K562 (cell line): ENCODE results near the gene RPL36AL.

Experiments used
- EZH2 ChIP-seq: IDR thresholded peaks from 2 replicates; pipeline ENCODE4 v1.6.1; 2012; ENCODE audit warnings: low read depth, mild to moderate bottlenecking, inconsistent platforms, low read length, borderline replicate concordance
- MYBL2 ChIP-seq, 2 experiments: fragments of 450-650 bp in 1 of 2; sonication (generic) in 1 of 2; formaldehyde crosslinking in 1 of 2; IDR thresholded peaks; 2 replicates each; pipeline versions ENCODE4 v1.6.1 to v1.8.1; 2017 to 2022; ENCODE audit warnings: borderline replicate concordance in 1 of 2, inconsistent platforms in 1 of 2, low read depth in 1 of 2, mild to moderate bottlenecking in 1 of 2, missing genetic modification reagents in 1 of 2, moderate library complexity in 1 of 2
- NFYB ChIP-seq: IDR thresholded peaks from 2 replicates; pipeline ENCODE4 v1.6.1; 2011; ENCODE audit warnings: mild to moderate bottlenecking, moderate library complexity; ENCODE audit not compliant: insufficient read length; ENCODE audit errors: extremely low read depth
- PRPF4 ChIP-seq: fragments of 200-400 bp; formaldehyde crosslinking; IDR thresholded peaks from one replicate; pipeline ENCODE4 v1.6.1; 2017; ENCODE audit warnings: low read length, low read depth, mild to moderate bottlenecking; ENCODE audit not compliant: insufficient read depth, poor library complexity, severe bottlenecking
- RAD21 ChIP-seq, 2 experiments: fragments of 250-450 bp in 1 of 2; fragments of 450-650 bp in 1 of 2; sonication (Bioruptor Pico) in 1 of 2; formaldehyde crosslinking in 1 of 2; IDR thresholded peaks in 1 of 2; conservative IDR thresholded peaks in 1 of 2; 2 replicates each; pipeline versions ENCODE4 v1.4.0 to v1.8.0; 2020 to 2022; ENCODE audit warnings: mild to moderate bottlenecking in 2 of 2, moderate library complexity in 1 of 2
- ZNF76 ChIP-seq: fragments of 250-450 bp; sonication (Bioruptor Pico); IDR thresholded peaks from 2 replicates; pipeline ENCODE4 v1.4.0; 2020; ENCODE audit warnings: mild to moderate bottlenecking, moderate library complexity, borderline replicate concordance
- TF ChIP-seq, protein P1 (sequence below), 3 experiments: IDR thresholded peaks in 2 of 3; conservative IDR thresholded peaks in 1 of 3; 2 replicates each; pipeline ENCODE4 v1.5.1; 2011 to 2012; ENCODE audit warnings: low read length in 3 of 3, mild to moderate bottlenecking in 3 of 3, control low read depth in 2 of 3, improper control_type of control experiment in 1 of 3, inconsistent platforms in 1 of 3, low read depth in 1 of 3, mixed read lengths in 1 of 3, moderate library complexity in 1 of 3; ENCODE audit not compliant: insufficient read depth in 2 of 3

DNA sequence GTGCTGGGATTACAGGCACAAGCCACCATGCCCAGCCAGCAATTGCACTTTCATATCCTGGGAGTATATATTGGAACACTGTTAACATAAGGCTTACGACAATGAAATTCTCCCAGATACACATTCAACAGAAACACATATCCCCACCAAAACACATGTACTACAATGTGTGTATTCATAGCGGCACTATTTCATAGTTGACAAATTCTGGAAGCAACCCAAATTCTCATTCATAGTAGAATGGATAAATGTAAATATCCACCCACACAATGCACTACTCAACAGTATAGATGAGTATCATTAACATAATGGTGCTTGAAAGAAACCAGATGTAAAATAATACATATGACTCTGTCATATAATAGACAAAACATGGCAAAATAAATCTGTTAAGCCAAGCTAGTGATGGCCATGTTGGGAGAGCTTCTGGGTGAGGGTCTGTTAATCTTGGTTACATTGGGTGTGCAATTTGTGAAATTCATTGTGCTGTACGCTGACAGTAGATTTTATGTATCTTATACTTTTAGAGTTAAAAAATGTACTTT, 17.2 kb upstream of the RPL36AL start:
- TF ChIP-seq PRPF4, result no peak
- TF ChIP-seq ZNF76, result no peak
- TF ChIP-seq, protein P1, sequence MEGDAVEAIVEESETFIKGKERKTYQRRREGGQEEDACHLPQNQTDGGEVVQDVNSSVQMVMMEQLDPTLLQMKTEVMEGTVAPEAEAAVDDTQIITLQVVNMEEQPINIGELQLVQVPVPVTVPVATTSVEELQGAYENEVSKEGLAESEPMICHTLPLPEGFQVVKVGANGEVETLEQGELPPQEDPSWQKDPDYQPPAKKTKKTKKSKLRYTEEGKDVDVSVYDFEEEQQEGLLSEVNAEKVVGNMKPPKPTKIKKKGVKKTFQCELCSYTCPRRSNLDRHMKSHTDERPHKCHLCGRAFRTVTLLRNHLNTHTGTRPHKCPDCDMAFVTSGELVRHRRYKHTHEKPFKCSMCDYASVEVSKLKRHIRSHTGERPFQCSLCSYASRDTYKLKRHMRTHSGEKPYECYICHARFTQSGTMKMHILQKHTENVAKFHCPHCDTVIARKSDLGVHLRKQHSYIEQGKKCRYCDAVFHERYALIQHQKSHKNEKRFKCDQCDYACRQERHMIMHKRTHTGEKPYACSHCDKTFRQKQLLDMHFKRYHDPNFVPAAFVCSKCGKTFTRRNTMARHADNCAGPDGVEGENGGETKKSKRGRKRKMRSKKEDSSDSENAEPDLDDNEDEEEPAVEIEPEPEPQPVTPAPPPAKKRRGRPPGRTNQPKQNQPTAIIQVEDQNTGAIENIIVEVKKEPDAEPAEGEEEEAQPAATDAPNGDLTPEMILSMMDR (IDR thresholded peaks at IDR 0.05 in 2 of 3, conservative IDR thresholded peaks at IDR 0.05 in 1 of 3; ENCODE audit: insufficient read depth in 2 of 3, low read depth in 1 of 3, low read length in 3 of 3), result no peak
- TF ChIP-seq EZH2, result no peak
- no peak for TF ChIP-seq MYBL2 (IDR thresholded peaks at IDR 0.05; ENCODE audit: low read depth)
- TF ChIP-seq MYBL2 (CRISPR knock-in tag; IDR thresholded peaks at IDR 0.05; ENCODE audit: borderline replicate concordance), result no peak
- no peak for TF ChIP-seq NFYB
- TF ChIP-seq RAD21 (CRISPR knock-in tag; conservative IDR thresholded peaks at IDR 0.05 in 1 of 2, IDR thresholded peaks at IDR 0.05 in 1 of 2), result no peak
